ENCODE results near the gene STK32C. TPM values are rescaled to one million over a fixed set of nuclear protein-coding genes. Genes with fewer than 3 reads are reported as not detected.
A peak's percentile ranks its signal among the peaks of the same experiment; 100 is the strongest.

STK32C gene
- total RNA-seq, 1 experiment from 2014 or later, result 13.5 TPM

DNA sequence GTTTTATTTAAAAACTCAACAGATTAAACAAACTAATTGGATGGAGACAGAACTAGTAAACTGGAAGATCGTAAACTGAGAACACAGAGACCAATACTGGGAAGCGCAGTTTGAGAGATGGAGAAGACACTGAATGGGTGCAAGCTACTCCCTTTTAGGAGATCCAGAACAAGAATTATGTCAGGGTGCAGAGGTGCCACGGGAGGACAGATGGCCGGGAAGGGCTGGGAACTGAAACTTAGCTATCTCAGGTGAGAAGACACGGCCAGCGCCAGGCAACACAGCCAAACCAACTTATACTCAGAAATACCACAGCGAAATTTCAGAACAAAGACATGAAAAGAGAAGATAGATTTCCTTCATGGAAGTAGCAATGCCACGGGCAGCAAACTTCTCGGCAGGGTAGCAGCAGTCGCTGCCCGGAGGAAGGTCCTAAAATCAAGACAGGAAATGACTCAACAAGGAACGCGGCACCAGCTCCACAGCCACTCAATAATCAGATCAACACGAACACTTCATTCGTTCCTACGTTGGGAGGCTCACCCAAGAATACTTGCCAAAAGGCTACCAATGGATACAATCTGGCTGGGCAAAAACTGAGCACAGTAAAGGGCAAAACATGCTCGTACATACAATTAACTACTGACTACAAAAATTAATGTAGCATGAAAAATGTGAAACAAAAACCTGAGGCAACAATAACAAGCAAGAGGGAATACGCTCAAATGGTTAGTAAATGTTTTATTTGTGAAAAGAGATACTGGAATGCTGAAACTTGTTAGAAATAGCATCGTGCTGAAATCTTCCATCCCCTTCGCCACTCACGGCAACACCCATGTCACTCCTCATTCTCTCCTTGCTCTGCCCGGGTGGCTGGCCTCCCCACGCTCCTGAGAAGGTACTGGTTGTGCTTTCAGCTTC, 22.1 kb upstream of the STK32C start:
- Mint-ChIP-seq H3K27me3 (ENCODE audit: unreplicated experiment) (no peaks in the 10 kb centered on the region), H3K27ac (ENCODE audit: unreplicated experiment) (peak overlapping the region; percentile 90), H3K4me1 (ENCODE audit: low read depth, unreplicated experiment) (peaks cover 40% of the 10 kb centered on the region), H3K9me3 (ENCODE audit: low read depth, unreplicated experiment) (no peaks in the 10 kb centered on the region), H3K36me3 (ENCODE audit: insufficient read depth, unreplicated experiment) (peaks cover 54% of the 10 kb centered on the region), H3K4me3 (ENCODE audit: low read depth, unreplicated experiment) (peak overlapping the region; percentile 79)
- intact Hi-C loops (cut with micrococcal nuclease; ENCODE audit: unreplicated experiment), result no loop called here
- CTCF ChIA-PET, result interaction anchor here (0.7 to 1.5 kb wide), 2 partner anchors 18 to 22 kb away, joined by 5 read pairs; partner anchors contain the start of gene STK32C
- TSS peak; percentile 43 for BruUV-seq (replicated peaks)
- peak; percentile 24 for DNase-seq
- no peak for TF ChIP-seq CTCF (IDR thresholded peaks at IDR 0.05; ENCODE audit: unreplicated experiment)

GRCh38 chr10:132328738-132329137, 21.0 kb upstream of the STK32C start:
- no TSS peak for BruUV-seq (replicated peaks)
- Mint-ChIP-seq H3K36me3 (ENCODE audit: insufficient read depth, unreplicated experiment) (peaks cover 54% of the 10 kb centered on the region), H3K4me3 (ENCODE audit: low read depth, unreplicated experiment) (peak overlapping the region; percentile 79), H3K27ac (ENCODE audit: unreplicated experiment) (no peak overlapping the region), H3K9me3 (ENCODE audit: low read depth, unreplicated experiment) (no peaks in the 10 kb centered on the region), H3K27me3 (ENCODE audit: unreplicated experiment) (no peaks in the 10 kb centered on the region), H3K4me1 (ENCODE audit: low read depth, unreplicated experiment) (peaks cover 46% of the 10 kb centered on the region)
- intact Hi-C loops (cut with micrococcal nuclease; ENCODE audit: unreplicated experiment), result no loop called here
- no peak for DNase-seq
- no peak for TF ChIP-seq CTCF (IDR thresholded peaks at IDR 0.05; ENCODE audit: unreplicated experiment)
- CTCF ChIA-PET, result no interaction called here

DNA sequence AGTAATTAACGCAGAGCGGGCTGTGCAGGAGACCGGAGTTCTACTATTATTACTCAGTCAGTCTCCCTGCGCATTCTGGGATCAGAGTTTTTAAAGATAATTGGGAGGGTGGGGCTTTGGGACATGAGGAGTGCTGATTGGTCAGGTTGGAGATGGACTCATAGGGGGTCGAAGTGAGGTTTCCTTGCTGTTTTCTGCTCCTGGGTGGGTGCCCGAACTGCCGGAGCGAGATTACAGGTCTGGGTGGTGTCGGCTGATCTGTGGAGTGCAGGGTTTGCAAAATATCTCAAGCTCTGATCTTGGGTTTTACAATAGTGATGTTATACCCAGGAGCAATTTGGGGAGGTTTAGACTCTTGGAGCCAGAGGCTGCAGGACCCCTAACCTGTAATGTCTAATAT, 20.4 kb upstream of the STK32C start:
- no TSS peak for BruUV-seq (replicated peaks)
- Mint-ChIP-seq H3K4me1 (ENCODE audit: low read depth, unreplicated experiment) (peaks cover 50% of the 10 kb centered on the region), H3K36me3 (ENCODE audit: insufficient read depth, unreplicated experiment) (peaks cover 54% of the 10 kb centered on the region), H3K4me3 (ENCODE audit: low read depth, unreplicated experiment) (peak overlapping the region; percentile 79), H3K9me3 (ENCODE audit: low read depth, unreplicated experiment) (no peaks in the 10 kb centered on the region), H3K27me3 (ENCODE audit: unreplicated experiment) (no peaks in the 10 kb centered on the region), H3K27ac (ENCODE audit: unreplicated experiment) (no peak overlapping the region)
- no peak for DNase-seq
- CTCF ChIA-PET, result no interaction called here
- intact Hi-C loops (cut with micrococcal nuclease; ENCODE audit: unreplicated experiment), result no loop called here
- no peak for TF ChIP-seq CTCF (IDR thresholded peaks at IDR 0.05; ENCODE audit: unreplicated experiment)

DNA sequence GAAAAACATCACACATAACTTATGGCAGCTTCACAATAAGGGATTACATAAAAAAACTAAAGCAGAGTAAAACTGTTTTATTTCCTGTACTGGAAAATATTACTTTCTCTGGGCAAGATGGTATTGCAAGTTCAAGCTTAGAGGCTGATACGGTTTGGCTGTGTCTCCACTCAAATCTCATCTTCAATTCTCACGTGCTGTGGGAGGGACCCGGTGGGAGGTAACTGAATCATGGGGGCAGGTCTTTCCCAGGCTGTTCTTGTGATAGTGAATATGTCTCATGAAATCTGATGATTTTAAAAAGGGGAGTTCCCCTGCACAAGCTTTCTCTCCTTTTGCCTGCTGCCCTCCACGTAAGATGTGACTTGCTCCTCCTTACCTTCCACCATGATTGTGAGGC, 19.2 kb upstream of the STK32C start:
- DNase-seq, result no peak
- H3K4me1 Mint-ChIP-seq (ENCODE audit: low read depth, unreplicated experiment), result peaks cover 55% of the 10 kb centered on the region

More for the DNA sequence above, 19.2 kb upstream of the STK32C start:
- H3K4me3 Mint-ChIP-seq (ENCODE audit: low read depth, unreplicated experiment), result no peak overlapping the region
- intact Hi-C loops (cut with micrococcal nuclease; ENCODE audit: unreplicated experiment), result no loop called here
- H3K36me3 Mint-ChIP-seq (ENCODE audit: insufficient read depth, unreplicated experiment), result peaks cover 45% of the 10 kb centered on the region
- no peaks in the 10 kb centered on the region for H3K9me3 Mint-ChIP-seq (ENCODE audit: low read depth, unreplicated experiment)
- CTCF ChIA-PET, result no interaction called here
- no TSS peak for BruUV-seq (replicated peaks)
- TF ChIP-seq CTCF (IDR thresholded peaks at IDR 0.05; ENCODE audit: unreplicated experiment), result no peak
- peak overlapping the region; percentile 3 for H3K27ac Mint-ChIP-seq (ENCODE audit: unreplicated experiment)
- no peaks in the 10 kb centered on the region for H3K27me3 Mint-ChIP-seq (ENCODE audit: unreplicated experiment)
